ENCODE data around the gene SLC26A8. TPM values are rescaled to one million over a fixed set of nuclear protein-coding genes. Genes with fewer than 3 reads are reported as not detected.

The SLC26A8 gene
- total and polyA plus RNA-seq, 2 experiments from 2014 or later, result 0.89 to 2.9 TPM

DNA sequence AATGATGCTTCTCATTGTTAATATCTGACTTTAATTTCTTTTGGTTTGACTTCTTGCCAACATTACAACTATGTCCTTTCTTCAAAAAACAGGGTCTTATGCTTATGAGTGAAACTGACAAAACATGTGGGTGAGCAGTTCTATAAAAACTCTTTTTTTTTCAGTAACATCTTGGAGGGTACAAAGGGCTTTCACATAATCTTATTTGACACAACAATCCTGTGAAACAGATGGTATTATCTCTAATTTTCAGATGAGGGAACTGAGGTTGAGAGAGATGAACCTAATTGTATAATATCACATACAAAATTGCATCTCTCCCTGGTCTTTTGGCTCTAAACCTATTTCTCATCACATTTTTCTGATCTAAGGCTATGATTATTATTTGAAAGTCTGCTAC lies 41.5 kb upstream of the SLC26A8 start:
- Histone ChIP-seq H2AFZ (no peak overlapping the region), H3K79me2 (replicated peaks; ENCODE audit: insufficient read depth) (peaks cover 30% of the 10 kb centered on the region), H3K27me3 (ENCODE audit: insufficient read depth) (no peaks in the 10 kb centered on the region), H4K20me1 (replicated peaks; ENCODE audit: insufficient read depth) (0 out of 2 replicates have a peak, but pooled peaks cover 9% of the 10 kb centered on the region), H3K27ac (ENCODE audit: low read depth) (no peak overlapping the region), H3K36me3 (ENCODE audit: insufficient read depth) (no peaks in the 10 kb centered on the region), H3K9me2 (ENCODE audit: insufficient read depth) (no peaks in the 10 kb centered on the region), H3K4me3 (no peak overlapping the region), H3K4me1 (ENCODE audit: insufficient read depth) (no peaks in the 10 kb centered on the region), H3K4me2 (no peak overlapping the region), H3F3A (replicated peaks; ENCODE audit: low read depth) (no peaks in the 10 kb centered on the region)
- no peaks in the 10 kb centered on the region for H3K27me3 Mint-ChIP-seq (ENCODE audit: insufficient read depth, low read depth, poor library complexity)
- no peaks in the 10 kb centered on the region for H3K4me1 Mint-ChIP-seq
- ATAC-seq (no peak), DNase-seq (ENCODE audit: low spot score) (no peak)
- H3K4me3 Mint-ChIP-seq, result no peak overlapping the region
- no peaks in the 10 kb centered on the region for H3K9me3 Mint-ChIP-seq
- no peak for TF ChIP-seq STAT1 (IDR thresholded peaks at IDR 0.05; ENCODE audit: unreplicated experiment)
- TF ChIP-seq, protein P1, sequence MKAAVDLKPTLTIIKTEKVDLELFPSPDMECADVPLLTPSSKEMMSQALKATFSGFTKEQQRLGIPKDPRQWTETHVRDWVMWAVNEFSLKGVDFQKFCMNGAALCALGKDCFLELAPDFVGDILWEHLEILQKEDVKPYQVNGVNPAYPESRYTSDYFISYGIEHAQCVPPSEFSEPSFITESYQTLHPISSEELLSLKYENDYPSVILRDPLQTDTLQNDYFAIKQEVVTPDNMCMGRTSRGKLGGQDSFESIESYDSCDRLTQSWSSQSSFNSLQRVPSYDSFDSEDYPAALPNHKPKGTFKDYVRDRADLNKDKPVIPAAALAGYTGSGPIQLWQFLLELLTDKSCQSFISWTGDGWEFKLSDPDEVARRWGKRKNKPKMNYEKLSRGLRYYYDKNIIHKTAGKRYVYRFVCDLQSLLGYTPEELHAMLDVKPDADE (IDR thresholded peaks at IDR 0.05), result no peak
- TF ChIP-seq POLR2AphosphoS5 (IDR thresholded peaks at IDR 0.05; ENCODE audit: low read depth), result no peak
- TF ChIP-seq, protein P2, sequence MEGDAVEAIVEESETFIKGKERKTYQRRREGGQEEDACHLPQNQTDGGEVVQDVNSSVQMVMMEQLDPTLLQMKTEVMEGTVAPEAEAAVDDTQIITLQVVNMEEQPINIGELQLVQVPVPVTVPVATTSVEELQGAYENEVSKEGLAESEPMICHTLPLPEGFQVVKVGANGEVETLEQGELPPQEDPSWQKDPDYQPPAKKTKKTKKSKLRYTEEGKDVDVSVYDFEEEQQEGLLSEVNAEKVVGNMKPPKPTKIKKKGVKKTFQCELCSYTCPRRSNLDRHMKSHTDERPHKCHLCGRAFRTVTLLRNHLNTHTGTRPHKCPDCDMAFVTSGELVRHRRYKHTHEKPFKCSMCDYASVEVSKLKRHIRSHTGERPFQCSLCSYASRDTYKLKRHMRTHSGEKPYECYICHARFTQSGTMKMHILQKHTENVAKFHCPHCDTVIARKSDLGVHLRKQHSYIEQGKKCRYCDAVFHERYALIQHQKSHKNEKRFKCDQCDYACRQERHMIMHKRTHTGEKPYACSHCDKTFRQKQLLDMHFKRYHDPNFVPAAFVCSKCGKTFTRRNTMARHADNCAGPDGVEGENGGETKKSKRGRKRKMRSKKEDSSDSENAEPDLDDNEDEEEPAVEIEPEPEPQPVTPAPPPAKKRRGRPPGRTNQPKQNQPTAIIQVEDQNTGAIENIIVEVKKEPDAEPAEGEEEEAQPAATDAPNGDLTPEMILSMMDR (conservative IDR thresholded peaks at IDR 0.05; ENCODE audit: low read depth in 2 of 2), result no peak
- no peak for TF ChIP-seq JUNB (IDR thresholded peaks at IDR 0.05; ENCODE audit: unreplicated experiment)
- TF ChIP-seq ZNF331 (CRISPR knock-in tag; IDR thresholded peaks at IDR 0.05; ENCODE audit: low read depth), result no peak
- no peak for TF ChIP-seq EZH2 (IDR thresholded peaks at IDR 0.05; ENCODE audit: low read depth, unreplicated experiment)
- TF ChIP-seq CREB1 (CRISPR knock-in tag; IDR thresholded peaks at IDR 0.05; ENCODE audit: low read depth), result no peak
- TF ChIP-seq EZH2phosphoT487 (IDR thresholded peaks at IDR 0.05; ENCODE audit: unreplicated experiment), result no peak
- TF ChIP-seq, protein P3, sequence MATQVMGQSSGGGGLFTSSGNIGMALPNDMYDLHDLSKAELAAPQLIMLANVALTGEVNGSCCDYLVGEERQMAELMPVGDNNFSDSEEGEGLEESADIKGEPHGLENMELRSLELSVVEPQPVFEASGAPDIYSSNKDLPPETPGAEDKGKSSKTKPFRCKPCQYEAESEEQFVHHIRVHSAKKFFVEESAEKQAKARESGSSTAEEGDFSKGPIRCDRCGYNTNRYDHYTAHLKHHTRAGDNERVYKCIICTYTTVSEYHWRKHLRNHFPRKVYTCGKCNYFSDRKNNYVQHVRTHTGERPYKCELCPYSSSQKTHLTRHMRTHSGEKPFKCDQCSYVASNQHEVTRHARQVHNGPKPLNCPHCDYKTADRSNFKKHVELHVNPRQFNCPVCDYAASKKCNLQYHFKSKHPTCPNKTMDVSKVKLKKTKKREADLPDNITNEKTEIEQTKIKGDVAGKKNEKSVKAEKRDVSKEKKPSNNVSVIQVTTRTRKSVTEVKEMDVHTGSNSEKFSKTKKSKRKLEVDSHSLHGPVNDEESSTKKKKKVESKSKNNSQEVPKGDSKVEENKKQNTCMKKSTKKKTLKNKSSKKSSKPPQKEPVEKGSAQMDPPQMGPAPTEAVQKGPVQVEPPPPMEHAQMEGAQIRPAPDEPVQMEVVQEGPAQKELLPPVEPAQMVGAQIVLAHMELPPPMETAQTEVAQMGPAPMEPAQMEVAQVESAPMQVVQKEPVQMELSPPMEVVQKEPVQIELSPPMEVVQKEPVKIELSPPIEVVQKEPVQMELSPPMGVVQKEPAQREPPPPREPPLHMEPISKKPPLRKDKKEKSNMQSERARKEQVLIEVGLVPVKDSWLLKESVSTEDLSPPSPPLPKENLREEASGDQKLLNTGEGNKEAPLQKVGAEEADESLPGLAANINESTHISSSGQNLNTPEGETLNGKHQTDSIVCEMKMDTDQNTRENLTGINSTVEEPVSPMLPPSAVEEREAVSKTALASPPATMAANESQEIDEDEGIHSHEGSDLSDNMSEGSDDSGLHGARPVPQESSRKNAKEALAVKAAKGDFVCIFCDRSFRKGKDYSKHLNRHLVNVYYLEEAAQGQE (IDR thresholded peaks at IDR 0.05; ENCODE audit: unreplicated experiment), result no peak
- TF ChIP-seq NANOG (IDR thresholded peaks at IDR 0.05; ENCODE audit: borderline replicate concordance), result no peak
- no peak for TF ChIP-seq ZNF114 (CRISPR knock-in tag; IDR thresholded peaks at IDR 0.05)
- TF ChIP-seq, protein P4, sequence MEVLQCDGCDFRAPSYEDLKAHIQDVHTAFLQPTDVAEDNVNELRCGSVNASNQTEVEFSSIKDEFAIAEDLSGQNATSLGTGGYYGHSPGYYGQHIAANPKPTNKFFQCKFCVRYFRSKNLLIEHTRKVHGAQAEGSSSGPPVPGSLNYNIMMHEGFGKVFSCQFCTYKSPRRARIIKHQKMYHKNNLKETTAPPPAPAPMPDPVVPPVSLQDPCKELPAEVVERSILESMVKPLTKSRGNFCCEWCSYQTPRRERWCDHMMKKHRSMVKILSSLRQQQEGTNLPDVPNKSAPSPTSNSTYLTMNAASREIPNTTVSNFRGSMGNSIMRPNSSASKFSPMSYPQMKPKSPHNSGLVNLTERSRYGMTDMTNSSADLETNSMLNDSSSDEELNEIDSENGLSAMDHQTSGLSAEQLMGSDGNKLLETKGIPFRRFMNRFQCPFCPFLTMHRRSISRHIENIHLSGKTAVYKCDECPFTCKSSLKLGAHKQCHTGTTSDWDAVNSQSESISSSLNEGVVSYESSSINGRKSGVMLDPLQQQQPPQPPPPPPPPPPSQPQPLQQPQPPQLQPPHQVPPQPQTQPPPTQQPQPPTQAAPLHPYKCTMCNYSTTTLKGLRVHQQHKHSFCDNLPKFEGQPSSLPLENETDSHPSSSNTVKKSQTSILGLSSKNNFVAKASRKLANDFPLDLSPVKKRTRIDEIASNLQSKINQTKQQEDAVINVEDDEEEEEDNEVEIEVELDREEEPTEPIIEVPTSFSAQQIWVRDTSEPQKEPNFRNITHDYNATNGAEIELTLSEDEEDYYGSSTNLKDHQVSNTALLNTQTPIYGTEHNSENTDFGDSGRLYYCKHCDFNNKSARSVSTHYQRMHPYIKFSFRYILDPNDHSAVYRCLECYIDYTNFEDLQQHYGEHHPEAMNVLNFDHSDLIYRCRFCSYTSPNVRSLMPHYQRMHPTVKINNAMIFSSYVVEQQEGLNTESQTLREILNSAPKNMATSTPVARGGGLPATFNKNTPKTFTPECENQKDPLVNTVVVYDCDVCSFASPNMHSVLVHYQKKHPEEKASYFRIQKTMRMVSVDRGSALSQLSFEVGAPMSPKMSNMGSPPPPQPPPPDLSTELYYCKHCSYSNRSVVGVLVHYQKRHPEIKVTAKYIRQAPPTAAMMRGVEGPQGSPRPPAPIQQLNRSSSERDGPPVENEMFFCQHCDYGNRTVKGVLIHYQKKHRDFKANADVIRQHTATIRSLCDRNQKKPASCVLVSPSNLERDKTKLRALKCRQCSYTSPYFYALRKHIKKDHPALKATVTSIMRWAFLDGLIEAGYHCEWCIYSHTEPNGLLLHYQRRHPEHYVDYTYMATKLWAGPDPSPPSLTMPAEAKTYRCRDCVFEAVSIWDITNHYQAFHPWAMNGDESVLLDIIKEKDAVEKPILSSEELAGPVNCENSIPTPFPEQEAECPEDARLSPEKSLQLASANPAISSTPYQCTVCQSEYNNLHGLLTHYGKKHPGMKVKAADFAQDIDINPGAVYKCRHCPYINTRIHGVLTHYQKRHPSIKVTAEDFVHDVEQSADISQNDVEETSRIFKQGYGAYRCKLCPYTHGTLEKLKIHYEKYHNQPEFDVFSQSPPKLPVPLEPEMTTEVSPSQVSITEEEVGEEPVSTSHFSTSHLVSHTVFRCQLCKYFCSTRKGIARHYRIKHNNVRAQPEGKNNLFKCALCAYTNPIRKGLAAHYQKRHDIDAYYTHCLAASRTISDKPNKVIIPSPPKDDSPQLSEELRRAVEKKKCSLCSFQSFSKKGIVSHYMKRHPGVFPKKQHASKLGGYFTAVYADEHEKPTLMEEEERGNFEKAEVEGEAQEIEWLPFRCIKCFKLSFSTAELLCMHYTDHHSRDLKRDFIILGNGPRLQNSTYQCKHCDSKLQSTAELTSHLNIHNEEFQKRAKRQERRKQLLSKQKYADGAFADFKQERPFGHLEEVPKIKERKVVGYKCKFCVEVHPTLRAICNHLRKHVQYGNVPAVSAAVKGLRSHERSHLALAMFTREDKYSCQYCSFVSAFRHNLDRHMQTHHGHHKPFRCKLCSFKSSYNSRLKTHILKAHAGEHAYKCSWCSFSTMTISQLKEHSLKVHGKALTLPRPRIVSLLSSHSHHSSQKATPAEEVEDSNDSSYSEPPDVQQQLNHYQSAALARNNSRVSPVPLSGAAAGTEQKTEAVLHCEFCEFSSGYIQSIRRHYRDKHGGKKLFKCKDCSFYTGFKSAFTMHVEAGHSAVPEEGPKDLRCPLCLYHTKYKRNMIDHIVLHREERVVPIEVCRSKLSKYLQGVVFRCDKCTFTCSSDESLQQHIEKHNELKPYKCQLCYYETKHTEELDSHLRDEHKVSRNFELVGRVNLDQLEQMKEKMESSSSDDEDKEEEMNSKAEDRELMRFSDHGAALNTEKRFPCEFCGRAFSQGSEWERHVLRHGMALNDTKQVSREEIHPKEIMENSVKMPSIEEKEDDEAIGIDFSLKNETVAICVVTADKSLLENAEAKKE (CRISPR knock-in tag; IDR thresholded peaks at IDR 0.05), result no peak
- H3K36me3 Mint-ChIP-seq (ENCODE audit: low read depth), result no peaks in the 10 kb centered on the region
- no peak overlapping the region for H3K27ac Mint-ChIP-seq

Measured in GM23338 (cell line).